Neural crest cell (in vitro differentiated cells): ENCODE results near the gene SPAG9. TPM values are rescaled to one million over a fixed set of nuclear protein-coding genes. Genes with fewer than 3 reads are reported as not detected.

Source experiments
- DNase-seq: peaks from one replicate; pipeline ENCODE4 v3.0.0; 2021; ENCODE audit warnings: low read depth, mixed read lengths, low spot score
- H3K27ac Mint-ChIP-seq: one replicate; pipeline ENCODE4 v1.8.0; 2021; ENCODE audit warnings: mild to moderate bottlenecking, mixed read lengths; ENCODE audit not compliant: unreplicated experiment
- H3K27me3 Mint-ChIP-seq: 2 replicates; pipeline ENCODE4 v1.8.0; 2021; ENCODE audit warnings: low read depth, mild to moderate bottlenecking, mixed read lengths
- H3K36me3 Mint-ChIP-seq: 2 replicates; pipeline ENCODE4 v1.8.0; 2021; ENCODE audit warnings: low read depth, mild to moderate bottlenecking, mixed read lengths
- H3K4me1 Mint-ChIP-seq: 2 replicates; pipeline ENCODE4 v1.8.0; 2021; ENCODE audit warnings: mixed read lengths
- H3K4me3 Mint-ChIP-seq: one replicate; pipeline ENCODE4 v1.8.0; 2021; ENCODE audit warnings: mild to moderate bottlenecking, mixed read lengths
- H3K9me3 Mint-ChIP-seq: 2 replicates; pipeline ENCODE4 v1.8.0; 2021; ENCODE audit warnings: mixed read lengths
- total RNA-seq: library from RNA; stranded (reverse); gene quantifications from 2 replicates; pipeline ENCODE4 v1.2.1, GENCODE V29; 2021
- TF ChIP-seq, protein P1 (sequence below): fragments of 200-600 bp; sonication (generic); conservative IDR thresholded peaks from 2 replicates; pipeline ENCODE4 v1.5.0; 2021; ENCODE audit warnings: antibody characterized with exemption, mild to moderate bottlenecking

Gene SPAG9
- total RNA-seq, 1 donor from 2014 or later = 116 TPM

DNA sequence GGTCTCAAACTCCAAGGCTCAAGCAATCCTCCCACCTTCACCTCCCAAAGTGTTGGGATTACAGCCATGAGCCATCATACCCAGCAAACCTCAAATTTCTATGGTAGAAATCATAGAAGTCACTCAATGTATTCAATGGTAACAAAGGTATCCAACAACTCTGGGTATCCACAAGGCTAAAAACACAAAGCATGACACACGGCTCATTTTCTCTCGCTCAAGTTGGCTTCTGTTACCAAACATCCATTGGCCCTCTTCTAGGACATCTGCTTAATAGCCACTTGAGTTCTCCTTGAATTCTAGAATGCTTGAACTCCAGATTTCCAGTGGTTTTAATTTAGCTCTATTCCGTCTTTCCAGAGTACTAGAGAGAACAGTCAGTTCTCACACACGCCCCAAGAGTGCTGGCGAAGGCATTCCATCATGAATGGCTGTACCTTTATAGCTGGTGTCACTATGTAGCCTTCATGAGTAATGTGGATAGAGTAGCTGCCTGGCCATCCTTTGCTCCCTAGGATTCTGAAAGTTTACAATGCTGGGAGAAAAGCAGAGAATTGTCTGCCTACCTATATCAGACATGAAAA lies 42.6 kb downstream of the SPAG9 start:
- no peak overlapping the region for H3K27ac Mint-ChIP-seq
- TF ChIP-seq, protein P1, sequence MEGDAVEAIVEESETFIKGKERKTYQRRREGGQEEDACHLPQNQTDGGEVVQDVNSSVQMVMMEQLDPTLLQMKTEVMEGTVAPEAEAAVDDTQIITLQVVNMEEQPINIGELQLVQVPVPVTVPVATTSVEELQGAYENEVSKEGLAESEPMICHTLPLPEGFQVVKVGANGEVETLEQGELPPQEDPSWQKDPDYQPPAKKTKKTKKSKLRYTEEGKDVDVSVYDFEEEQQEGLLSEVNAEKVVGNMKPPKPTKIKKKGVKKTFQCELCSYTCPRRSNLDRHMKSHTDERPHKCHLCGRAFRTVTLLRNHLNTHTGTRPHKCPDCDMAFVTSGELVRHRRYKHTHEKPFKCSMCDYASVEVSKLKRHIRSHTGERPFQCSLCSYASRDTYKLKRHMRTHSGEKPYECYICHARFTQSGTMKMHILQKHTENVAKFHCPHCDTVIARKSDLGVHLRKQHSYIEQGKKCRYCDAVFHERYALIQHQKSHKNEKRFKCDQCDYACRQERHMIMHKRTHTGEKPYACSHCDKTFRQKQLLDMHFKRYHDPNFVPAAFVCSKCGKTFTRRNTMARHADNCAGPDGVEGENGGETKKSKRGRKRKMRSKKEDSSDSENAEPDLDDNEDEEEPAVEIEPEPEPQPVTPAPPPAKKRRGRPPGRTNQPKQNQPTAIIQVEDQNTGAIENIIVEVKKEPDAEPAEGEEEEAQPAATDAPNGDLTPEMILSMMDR = no peak

DNA sequence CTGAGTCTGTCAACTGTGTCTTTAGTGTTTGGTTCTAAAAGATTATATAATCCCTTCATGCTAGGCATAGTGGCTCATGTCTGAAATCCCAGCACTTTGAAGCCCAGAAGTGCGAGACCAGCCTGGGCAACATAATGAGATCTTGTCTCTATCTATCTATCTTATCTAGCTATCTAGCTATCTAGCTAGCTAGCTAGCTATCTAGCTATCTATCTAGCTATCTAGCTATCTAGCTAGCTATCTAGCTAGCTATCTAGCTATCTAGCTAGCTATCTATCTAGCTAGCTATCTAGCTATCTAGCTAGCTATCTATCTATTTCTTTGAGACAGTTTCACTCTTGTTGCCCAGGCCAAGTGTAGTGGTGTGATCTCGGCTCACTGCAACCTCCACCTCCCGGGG lies 43.8 kb downstream of the SPAG9 start:
- TF ChIP-seq, protein P1 = no peak
- DNase-seq = no peak
- Mint-ChIP-seq H3K9me3 (no peaks in the 10 kb centered on the region), H3K27ac (no peak overlapping the region), H3K4me3 (no peak overlapping the region), H3K27me3 (no peaks in the 10 kb centered on the region), H3K36me3 (peaks cover 13% of the 10 kb centered on the region), H3K4me1 (no peaks in the 10 kb centered on the region)

More for the DNA sequence above, 42.6 kb downstream of the SPAG9 start:
- H3K4me1 Mint-ChIP-seq = no peaks in the 10 kb centered on the region
- no peak for DNase-seq
- H3K36me3 Mint-ChIP-seq = peaks cover 13% of the 10 kb centered on the region
- H3K4me3 Mint-ChIP-seq = no peak overlapping the region
- H3K9me3 Mint-ChIP-seq = no peaks in the 10 kb centered on the region
- H3K27me3 Mint-ChIP-seq = no peaks in the 10 kb centered on the region

DNA sequence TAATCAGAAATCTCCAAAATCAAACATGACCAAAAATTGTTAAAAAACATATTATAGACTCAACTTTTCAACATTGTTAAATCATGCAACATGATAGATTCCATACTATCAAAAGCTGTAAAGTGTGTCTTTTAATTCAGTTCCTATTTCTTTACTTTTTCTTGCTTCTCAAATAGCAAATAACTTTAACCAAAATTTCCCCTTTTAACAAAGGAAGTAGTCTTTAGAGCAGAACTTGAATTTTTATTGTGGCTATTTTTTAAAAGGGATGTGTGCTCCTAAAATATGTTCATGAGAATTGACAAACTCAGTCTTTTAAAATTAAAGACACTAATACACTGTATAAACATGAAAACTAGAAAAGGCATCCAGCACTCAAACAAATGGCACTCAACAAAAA lies 49.1 kb downstream of the SPAG9 start:
- Mint-ChIP-seq H3K9me3 (no peaks in the 10 kb centered on the region), H3K4me1 (no peaks in the 10 kb centered on the region), H3K36me3 (peaks cover 2% of the 10 kb centered on the region), H3K4me3 (no peak overlapping the region), H3K27me3 (no peaks in the 10 kb centered on the region), H3K27ac (no peak overlapping the region)
- DNase-seq = no peak
- TF ChIP-seq, protein P1 = no peak

DNA sequence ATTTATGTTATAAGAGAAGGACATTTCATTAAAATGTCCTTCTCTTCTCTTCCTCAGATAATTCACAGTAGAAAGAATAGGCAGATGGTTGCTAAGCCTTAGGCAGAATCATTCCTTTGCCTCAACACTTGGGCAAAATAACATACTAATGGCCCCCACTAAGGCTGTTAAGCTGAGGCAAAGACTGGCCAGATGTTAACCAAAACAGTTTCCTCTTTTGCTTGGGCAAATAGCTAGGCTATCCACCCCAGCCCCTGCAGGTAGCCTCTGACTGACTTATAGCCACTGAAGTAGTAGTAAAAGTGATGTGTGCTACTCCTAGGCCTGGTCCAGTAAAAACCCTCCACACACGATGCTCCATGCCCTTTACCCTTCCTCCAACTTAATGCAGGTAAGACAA lies 55.2 kb downstream of the SPAG9 start:
- no peaks in the 10 kb centered on the region for H3K27me3 Mint-ChIP-seq
- no peaks in the 10 kb centered on the region for H3K4me1 Mint-ChIP-seq
- H3K9me3 Mint-ChIP-seq = no peaks in the 10 kb centered on the region
- TF ChIP-seq, protein P1 = no peak
- no peak for DNase-seq
- no peak overlapping the region for H3K4me3 Mint-ChIP-seq
- H3K36me3 Mint-ChIP-seq = no peaks in the 10 kb centered on the region
- no peak overlapping the region for H3K27ac Mint-ChIP-seq

DNA sequence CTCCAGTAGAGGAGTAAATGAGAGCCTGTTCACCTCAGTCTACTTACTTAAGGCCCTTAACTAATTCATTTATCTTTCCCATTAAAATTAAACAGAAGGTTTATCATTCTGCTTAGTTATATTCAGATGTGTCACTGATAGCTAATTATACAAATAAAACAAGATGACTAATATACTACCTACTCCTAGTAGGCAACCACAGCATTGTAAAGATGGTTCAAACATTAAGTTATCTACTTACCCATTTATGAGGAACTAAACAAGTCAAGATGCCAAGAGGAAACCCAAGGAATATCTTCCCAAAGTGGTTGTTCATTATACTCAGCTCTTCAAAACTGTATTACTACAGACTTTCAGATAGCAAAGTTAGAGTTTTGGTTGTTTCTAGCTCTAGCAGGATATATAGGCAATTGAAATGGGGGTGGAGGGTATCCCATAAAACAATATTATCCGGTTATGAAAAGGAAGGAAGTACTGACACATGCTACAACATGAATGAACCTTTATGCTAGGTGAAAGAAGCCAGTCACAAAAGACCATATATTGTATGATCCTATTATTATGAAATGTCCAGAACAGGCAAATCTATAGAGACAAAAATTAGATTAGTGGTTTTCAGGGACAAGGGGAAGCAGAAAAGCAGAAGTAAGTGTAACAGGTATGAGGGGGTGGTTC lies 56.5 kb downstream of the SPAG9 start:
- Mint-ChIP-seq H3K9me3 (no peaks in the 10 kb centered on the region), H3K27me3 (no peaks in the 10 kb centered on the region), H3K4me3 (no peak overlapping the region), H3K36me3 (no peaks in the 10 kb centered on the region), H3K4me1 (peaks cover 9% of the 10 kb centered on the region), H3K27ac (no peak overlapping the region)
- DNase-seq = no peak
- TF ChIP-seq, protein P1 = no peak
